Nephron (organoid): ENCODE measurements around the gene KIF4A.

Experiments
- H3K27ac Mint-ChIP-seq, 3 experiments: 2 replicates each; pipeline ENCODE4 v1.8.0; 2020; ENCODE audit warnings: mixed read lengths in 3 of 3, mild to moderate bottlenecking in 2 of 3, moderate library complexity in 1 of 3
- H3K27me3 Mint-ChIP-seq: 2 replicates; pipeline ENCODE4 v1.8.0; 2021; ENCODE audit warnings: low read depth, mild to moderate bottlenecking, moderate library complexity, mixed read lengths
- H3K36me3 Mint-ChIP-seq: 2 replicates; pipeline ENCODE4 v1.8.0; 2020; ENCODE audit warnings: low read depth, mixed read lengths
- H3K4me1 Mint-ChIP-seq: 2 replicates; pipeline ENCODE4 v1.8.0; 2020; ENCODE audit warnings: mixed read lengths
- H3K4me3 Mint-ChIP-seq, 3 experiments: 2 replicates each; pipeline ENCODE4 v1.8.0; 2020; ENCODE audit warnings: mild to moderate bottlenecking in 3 of 3, mixed read lengths in 3 of 3, moderate library complexity in 2 of 3
- H3K9me3 Mint-ChIP-seq: 2 replicates; pipeline ENCODE4 v1.8.0; 2020; ENCODE audit warnings: mixed read lengths
- CTCF ChIP-seq, 3 experiments: fragments of 200-600 bp; sonication (generic); IDR thresholded peaks; one replicate each; pipeline ENCODE4 v1.5.0; 2021; ENCODE audit warnings: antibody characterized with exemption in 3 of 3; ENCODE audit not compliant: unreplicated experiment in 3 of 3

The KIF4A gene

GRCh38 chrX:70446380-70447350, 156.8 kb downstream of the KIF4A start:
- no peaks in the 10 kb centered on the region for H3K4me1 Mint-ChIP-seq
- peaks cover 11% of the 10 kb centered on the region for H3K9me3 Mint-ChIP-seq
- no peaks in the 10 kb centered on the region for H3K36me3 Mint-ChIP-seq
- peaks cover 61% of the 10 kb centered on the region for H3K27me3 Mint-ChIP-seq
- no peak overlapping the region for H3K4me3 Mint-ChIP-seq
- no peak for TF ChIP-seq CTCF (IDR thresholded peaks at IDR 0.05; ENCODE audit: unreplicated experiment in 3 of 3)
- no peak overlapping the region for H3K27ac Mint-ChIP-seq

GRCh38 chrX:70449457-70449966, 159.6 kb downstream of the KIF4A start:
- Mint-ChIP-seq H3K9me3 (peaks cover 15% of the 10 kb centered on the region), H3K4me3 (no peak overlapping the region), H3K36me3 (no peaks in the 10 kb centered on the region), H3K27me3 (peaks cover 33% of the 10 kb centered on the region), H3K27ac (no peak overlapping the region), H3K4me1 (peaks cover 18% of the 10 kb centered on the region)
- TF ChIP-seq CTCF (IDR thresholded peaks at IDR 0.05; ENCODE audit: unreplicated experiment in 3 of 3): no peak

- Mint-ChIP-seq H3K9me3 (peaks cover 15% of the 10 kb centered on the region), H3K4me3 (peak overlapping the region; percentile 90 to 95 (median 91)), H3K27me3 (peaks cover 10% of the 10 kb centered on the region), H3K27ac (peak overlapping the region; percentile 70 to 88 (median 86)), H3K4me1 (peaks cover 32% of the 10 kb centered on the region), H3K36me3 (peaks cover 6% of the 10 kb centered on the region)
- peak; percentile 45 to 62 (median 58) for TF ChIP-seq CTCF (IDR thresholded peaks at IDR 0.05; ENCODE audit: unreplicated experiment in 3 of 3)
Observed at GRCh38 chrX:70452143-70452733, 162.3 kb downstream of the KIF4A start.

GRCh38 chrX:70453024-70453618, 163.2 kb downstream of the KIF4A start:
- Mint-ChIP-seq H3K27me3 (peaks cover 5% of the 10 kb centered on the region), H3K27ac (peak overlapping the region; percentile 36 to 86 (median 64)), H3K4me3 (peak overlapping the region; percentile 90 to 95 (median 91)), H3K4me1 (peaks cover 32% of the 10 kb centered on the region), H3K36me3 (peaks cover 6% of the 10 kb centered on the region), H3K9me3 (peaks cover 15% of the 10 kb centered on the region)
- TF ChIP-seq CTCF (IDR thresholded peaks at IDR 0.05; ENCODE audit: unreplicated experiment in 3 of 3): no peak

GRCh38 chrX:70454441-70455365, 164.8 kb downstream of the KIF4A start:
- Mint-ChIP-seq H3K4me1 (peaks cover 32% of the 10 kb centered on the region), H3K27ac (peak overlapping the region; percentile 64 to 97 (median 81)), H3K9me3 (peaks cover 10% of the 10 kb centered on the region), H3K4me3 (peak overlapping the region; percentile 90 to 95 (median 91)), H3K36me3 (peaks cover 15% of the 10 kb centered on the region), H3K27me3 (no peaks in the 10 kb centered on the region)
- TF ChIP-seq CTCF (IDR thresholded peaks at IDR 0.05; ENCODE audit: unreplicated experiment in 3 of 3): peak; percentile 71 to 75 (median 73)
